Stimulated activated naive B cell treated with anti-CD40 and anti-IgM and Interleukin-4, amounts not matched to agents 10 μg/mL and 1 μg/mL and 100 μg/mL, for 72 hours (primary cell): ENCODE measurements around the gene RCC1.
"Not testable (repeated sequence)": the region's sequence is repeated elsewhere in the genome, so short reads cannot be mapped to it uniquely, and the experiment has no call there.

Experiments used
- ATAC-seq, 2 donors: fragments of 150-1000 bp; cut with Tn5 transposase; replicated peaks; 2 replicates each; pipeline ENCODE4 v1.10.0; 2021; ENCODE audit warnings: moderate library complexity in 1 of 2
- DNase-seq: peaks from one replicate; pipeline ENCODE4 v3.0.0; 2021
- H3K27ac Mint-ChIP-seq: one replicate; pipeline ENCODE4 v1.8.0; 2022; ENCODE audit warnings: mild to moderate bottlenecking, mixed read lengths
- H3K27me3 Mint-ChIP-seq, 2 donors: one replicate each; pipeline ENCODE4 v1.8.0; 2022; ENCODE audit warnings: mixed read lengths in 2 of 2
- H3K36me3 Mint-ChIP-seq, 2 donors: one replicate each; pipeline ENCODE4 v1.8.0; 2022; ENCODE audit warnings: mixed read lengths in 2 of 2, mild to moderate bottlenecking in 1 of 2
- H3K4me1 Mint-ChIP-seq, 2 donors: one replicate each; pipeline ENCODE4 v1.8.0; 2022; ENCODE audit warnings: mixed read lengths in 2 of 2, mild to moderate bottlenecking in 1 of 2
- H3K4me3 Mint-ChIP-seq, 2 donors: one replicate each; pipeline ENCODE4 v1.8.0; 2022; ENCODE audit warnings: mild to moderate bottlenecking in 2 of 2, mixed read lengths in 2 of 2, moderate library complexity in 1 of 2
- H3K9me3 Mint-ChIP-seq, 2 donors: one replicate each; pipeline ENCODE4 v1.8.0; 2022; ENCODE audit warnings: mixed read lengths in 2 of 2, mild to moderate bottlenecking in 1 of 2

Gene RCC1

DNA sequence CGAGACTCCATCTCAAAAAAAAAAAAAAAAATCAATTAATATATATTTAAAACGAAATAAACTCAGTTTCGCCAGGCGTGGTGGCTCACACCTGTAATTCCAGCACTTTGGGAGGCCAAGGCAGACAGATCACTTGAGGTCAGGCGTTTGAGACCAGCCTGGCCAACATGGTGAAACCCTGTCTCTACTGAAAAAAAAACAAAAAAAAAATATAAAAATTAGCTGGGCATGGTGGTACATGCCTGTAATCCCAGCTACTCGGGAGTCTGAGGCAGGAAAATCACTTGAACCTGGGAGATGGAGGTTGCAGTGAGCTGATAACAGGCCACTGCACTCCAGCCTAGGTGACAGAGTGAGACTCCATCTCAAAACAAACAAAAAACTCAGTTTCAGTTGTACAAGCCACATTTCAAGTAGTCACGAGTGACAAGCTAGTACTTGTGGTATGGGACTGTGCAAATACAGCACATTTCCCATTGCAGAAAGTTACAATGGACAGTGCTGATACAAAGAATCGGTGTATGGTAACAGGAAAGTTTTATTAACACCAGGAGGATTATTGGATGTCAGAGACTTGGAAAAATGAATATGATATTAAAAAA, 35.7 kb downstream of the RCC1 start:
- H3K36me3 Mint-ChIP-seq, result peaks cover 7 to 19% of the 10 kb centered on the region in 2 donors
- not testable (repeated sequence) for H3K4me3 Mint-ChIP-seq, H3K9me3 Mint-ChIP-seq, H3K4me1 Mint-ChIP-seq, H3K27me3 Mint-ChIP-seq, ATAC-seq, DNase-seq, H3K27ac Mint-ChIP-seq

GRCh38 chr1:28545246-28545628, 39.4 kb downstream of the RCC1 start:
- H3K4me3 Mint-ChIP-seq, result no peak overlapping the region
- no peaks in the 10 kb centered on the region for H3K9me3 Mint-ChIP-seq

DNA sequence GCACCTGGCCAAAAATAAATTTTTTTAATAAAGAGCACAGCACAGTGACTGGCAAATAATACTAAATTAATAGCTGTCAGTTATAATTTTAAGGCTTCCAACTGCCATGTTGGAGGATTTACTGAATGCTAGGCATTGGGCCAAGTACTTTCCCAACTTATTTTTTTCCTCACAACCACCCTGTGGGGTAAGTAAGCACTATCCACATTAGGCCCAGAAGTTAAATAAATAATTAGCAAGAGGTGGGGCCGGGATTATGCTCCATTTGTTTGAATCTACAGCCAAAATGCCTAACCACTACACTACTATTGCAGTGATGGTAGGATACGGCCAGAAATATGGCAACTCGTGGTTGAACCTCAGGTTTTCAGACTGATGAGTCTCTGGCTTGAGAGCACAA, 42.5 kb downstream of the RCC1 start:
- no peaks in the 10 kb centered on the region for H3K9me3 Mint-ChIP-seq
- no peak overlapping the region for H3K27ac Mint-ChIP-seq
- peaks cover 0 to 6% of the 10 kb centered on the region in 2 donors for H3K4me1 Mint-ChIP-seq
- H3K36me3 Mint-ChIP-seq, result peaks cover 0 to 1% of the 10 kb centered on the region in 2 donors
- H3K27me3 Mint-ChIP-seq, result no peaks in the 10 kb centered on the region
- DNase-seq (no peak), ATAC-seq (no peak)
- H3K4me3 Mint-ChIP-seq, result no peak overlapping the region

More at GRCh38 chr1:28545246-28545628, 39.4 kb downstream of the RCC1 start:
- no peaks in the 10 kb centered on the region for H3K27me3 Mint-ChIP-seq
- H3K4me1 Mint-ChIP-seq, result no peaks in the 10 kb centered on the region
- DNase-seq, result no peak
- no peak for ATAC-seq
- H3K27ac Mint-ChIP-seq, result no peak overlapping the region
- no peaks in the 10 kb centered on the region for H3K36me3 Mint-ChIP-seq

GRCh38 chr1:28551381-28551780, 45.5 kb downstream of the RCC1 start:
- Mint-ChIP-seq H3K36me3 (peaks cover 7 to 9% of the 10 kb centered on the region in 2 donors), H3K27ac (no peak overlapping the region), H3K9me3 (no peaks in the 10 kb centered on the region), H3K4me3 (no peak overlapping the region), H3K4me1 (peaks cover 0 to 19% of the 10 kb centered on the region in 2 donors), H3K27me3 (no peaks in the 10 kb centered on the region)
- DNase-seq (no peak), ATAC-seq (no peak)

- peak; percentile 94 to 96 for ATAC-seq
- H3K36me3 Mint-ChIP-seq, result peaks cover 13 to 16% of the 10 kb centered on the region in 2 donors
- H3K4me3 Mint-ChIP-seq, result peak within 1 kb of the TSS; percentile 96
- H3K4me1 Mint-ChIP-seq, result peaks cover 1 to 19% of the 10 kb centered on the region in 2 donors
- peak; percentile 97 for DNase-seq
- H3K27me3 Mint-ChIP-seq, result no peaks in the 10 kb centered on the region
- H3K9me3 Mint-ChIP-seq, result no peaks in the 10 kb centered on the region
- H3K27ac Mint-ChIP-seq, result peak within 1 kb of the TSS; percentile 97
Observed at GRCh38 chr1:28552758-28553663, 47.2 kb downstream of the RCC1 start, which contains the start of gene TRNAU1AP. TRNAU1AP (plus strand) TSS chr1:28553085; CDS start chr1:28553111, 26 bp downstream.

DNA sequence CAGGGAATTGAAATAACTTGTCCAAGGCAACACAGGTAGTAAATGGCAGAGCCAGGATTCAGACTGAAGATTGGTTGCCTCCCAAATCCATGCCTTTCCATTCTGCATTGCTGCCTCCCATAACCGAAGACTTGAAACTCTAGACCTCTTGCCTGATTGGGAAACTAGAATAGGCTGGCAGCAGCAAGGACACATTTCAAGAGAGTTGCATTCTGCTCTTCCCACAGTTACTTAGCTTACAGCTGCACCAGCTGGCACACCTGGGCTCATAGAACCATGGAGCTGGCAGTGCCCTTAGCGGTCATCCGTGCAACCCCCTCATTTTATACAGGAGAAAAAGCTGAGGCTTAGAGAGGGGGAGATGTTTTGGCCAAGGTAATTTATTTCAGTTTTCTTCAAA, 55.0 kb downstream of the RCC1 start:
- DNase-seq (no peak), ATAC-seq (no peak)
- H3K9me3 Mint-ChIP-seq, result no peaks in the 10 kb centered on the region
- H3K4me3 Mint-ChIP-seq, result no peak overlapping the region
- no peaks in the 10 kb centered on the region for H3K27me3 Mint-ChIP-seq
- H3K4me1 Mint-ChIP-seq, result peaks cover 0 to 1% of the 10 kb centered on the region in 2 donors
- H3K27ac Mint-ChIP-seq, result no peak overlapping the region
- peaks cover 25 to 27% of the 10 kb centered on the region in 2 donors for H3K36me3 Mint-ChIP-seq

- no peak for DNase-seq
- H3K4me1 Mint-ChIP-seq, result no peaks in the 10 kb centered on the region
- no peak for ATAC-seq
- H3K27me3 Mint-ChIP-seq, result no peaks in the 10 kb centered on the region
- no peak overlapping the region for H3K27ac Mint-ChIP-seq
- peaks cover 28 to 29% of the 10 kb centered on the region in 2 donors for H3K36me3 Mint-ChIP-seq
- H3K9me3 Mint-ChIP-seq, result no peaks in the 10 kb centered on the region
- H3K4me3 Mint-ChIP-seq, result no peak overlapping the region
Observed at GRCh38 chr1:28564310-28564709, 58.5 kb downstream of the RCC1 start.

GRCh38 chr1:28565040-28565439, 59.2 kb downstream of the RCC1 start:
- Mint-ChIP-seq H3K4me3 (no peak overlapping the region), H3K9me3 (no peaks in the 10 kb centered on the region), H3K27me3 (no peaks in the 10 kb centered on the region), H3K36me3 (peaks cover 25 to 26% of the 10 kb centered on the region in 2 donors), H3K27ac (no peak overlapping the region), H3K4me1 (no peaks in the 10 kb centered on the region)
- no peak for DNase-seq
- no peak for ATAC-seq

GRCh38 chr1:28565726-28566125, 59.9 kb downstream of the RCC1 start:
- Mint-ChIP-seq H3K27ac (no peak overlapping the region), H3K4me1 (no peaks in the 10 kb centered on the region), H3K27me3 (no peaks in the 10 kb centered on the region), H3K9me3 (no peaks in the 10 kb centered on the region), H3K36me3 (peaks cover 22 to 30% of the 10 kb centered on the region in 2 donors), H3K4me3 (no peak overlapping the region)
- DNase-seq, result no peak
- ATAC-seq, result no peak

DNA sequence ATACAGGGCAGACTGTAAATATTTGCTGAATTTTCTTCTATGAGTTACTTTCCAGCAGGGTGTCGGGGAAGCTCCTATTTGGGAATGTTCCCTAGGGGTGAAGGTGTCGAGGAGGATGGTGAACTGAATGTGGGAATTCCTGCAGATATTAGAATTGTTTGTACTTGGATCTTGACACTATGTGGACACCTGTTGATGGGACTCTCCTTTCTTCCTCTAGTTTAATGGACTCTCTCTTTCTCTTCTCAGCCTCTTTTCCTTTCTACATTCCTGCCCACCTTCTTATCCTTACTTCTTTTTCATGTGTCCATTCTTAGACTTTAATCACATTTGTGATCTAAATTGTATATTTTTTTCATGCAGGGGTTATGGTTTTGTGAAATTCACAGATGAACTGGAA, 61.1 kb downstream of the RCC1 start:
- Mint-ChIP-seq H3K27me3 (no peaks in the 10 kb centered on the region), H3K36me3 (peaks cover 24 to 31% of the 10 kb centered on the region in 2 donors), H3K4me3 (no peak overlapping the region), H3K4me1 (no peaks in the 10 kb centered on the region), H3K27ac (no peak overlapping the region), H3K9me3 (no peaks in the 10 kb centered on the region)
- DNase-seq, result no peak
- ATAC-seq, result no peak

- DNase-seq (no peak), ATAC-seq (no peak)
- Mint-ChIP-seq H3K4me1 (peaks cover 1 to 2% of the 10 kb centered on the region in 2 donors), H3K4me3 (no peak overlapping the region), H3K27ac (no peak overlapping the region), H3K27me3 (no peaks in the 10 kb centered on the region), H3K9me3 (no peaks in the 10 kb centered on the region), H3K36me3 (peaks cover 27 to 33% of the 10 kb centered on the region in 2 donors)
Observed at GRCh38 chr1:28571911-28572310, 66.1 kb downstream of the RCC1 start.

DNA sequence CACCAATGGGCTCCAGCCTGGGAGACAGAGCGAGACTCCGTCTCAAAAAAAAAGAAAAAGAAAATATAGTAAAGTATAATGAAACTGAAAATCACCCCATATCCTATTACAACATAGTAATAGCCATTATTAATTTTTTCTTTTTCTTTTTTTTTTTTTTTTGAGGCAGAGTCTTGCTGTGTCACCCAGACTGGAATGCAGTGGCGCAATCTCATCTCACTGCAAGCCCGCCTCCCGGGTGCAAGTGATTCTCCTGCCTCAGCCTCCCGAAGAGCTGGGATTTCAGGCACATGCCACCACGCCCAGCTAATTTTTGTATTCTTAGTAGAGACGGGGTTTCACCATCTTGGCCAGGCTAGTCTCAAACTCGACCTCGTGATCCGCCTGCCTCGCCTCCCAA, 67.0 kb downstream of the RCC1 start:
- DNase-seq, H3K27ac Mint-ChIP-seq, H3K27me3 Mint-ChIP-seq, H3K4me3 Mint-ChIP-seq, ATAC-seq, H3K9me3 Mint-ChIP-seq: not testable (repeated sequence)
- H3K4me1 Mint-ChIP-seq, result peaks cover 10 to 11% of the 10 kb centered on the region in 2 donors
- peaks cover 26 to 38% of the 10 kb centered on the region in 2 donors for H3K36me3 Mint-ChIP-seq

- no peaks in the 10 kb centered on the region for H3K27me3 Mint-ChIP-seq
- no peak for DNase-seq
- ATAC-seq, result no peak
- H3K27ac Mint-ChIP-seq, result no peak overlapping the region
- peaks cover 28 to 39% of the 10 kb centered on the region in 2 donors for H3K36me3 Mint-ChIP-seq
- H3K4me1 Mint-ChIP-seq, result peaks cover 15 to 18% of the 10 kb centered on the region in 2 donors
- H3K9me3 Mint-ChIP-seq, result no peaks in the 10 kb centered on the region
- no peak overlapping the region for H3K4me3 Mint-ChIP-seq
Observed at GRCh38 chr1:28573564-28573963, 67.7 kb downstream of the RCC1 start.

- H3K27me3 Mint-ChIP-seq, result no peaks in the 10 kb centered on the region
- no peak for DNase-seq
- H3K4me3 Mint-ChIP-seq, result peak overlapping the region in 1 of 2 donors; percentile 43
- no peaks in the 10 kb centered on the region for H3K9me3 Mint-ChIP-seq
- peaks cover 47 to 56% of the 10 kb centered on the region in 2 donors for H3K36me3 Mint-ChIP-seq
- peak in 1 of 2 donors; percentile 1 for ATAC-seq
- H3K27ac Mint-ChIP-seq, result peak overlapping the region; percentile 85
- H3K4me1 Mint-ChIP-seq, result peaks cover 28 to 39% of the 10 kb centered on the region in 2 donors
Observed at GRCh38 chr1:28577052-28577678, 71.3 kb downstream of the RCC1 start.
